Type B pancreatic cell (in vitro differentiated cells): Measurements from ENCODE around the gene DBX1. TPM values are rescaled to one million over a fixed set of nuclear protein-coding genes. Genes with fewer than 3 reads are reported as not detected.

Source experiments
- DNase-seq: peaks from one replicate; pipeline ENCODE4 v3.0.0; 2021; ENCODE audit warnings: mixed read lengths; ENCODE audit not compliant: unreplicated experiment; ENCODE audit errors: extremely low spot score
- H3K27ac Mint-ChIP-seq: 2 replicates; pipeline ENCODE4 v1.8.0; 2021; ENCODE audit warnings: mild to moderate bottlenecking, mixed read lengths
- H3K27me3 Mint-ChIP-seq: 2 replicates; pipeline ENCODE4 v1.8.0; 2021; ENCODE audit warnings: mixed read lengths
- H3K36me3 Mint-ChIP-seq: 2 replicates; pipeline ENCODE4 v1.8.0; 2021; ENCODE audit warnings: mixed read lengths
- H3K4me1 Mint-ChIP-seq: one replicate; pipeline ENCODE4 v1.8.0; 2021; ENCODE audit warnings: mixed read lengths; ENCODE audit not compliant: unreplicated experiment
- H3K4me3 Mint-ChIP-seq: 2 replicates; pipeline ENCODE4 v1.8.0; 2021; ENCODE audit warnings: mild to moderate bottlenecking, mixed read lengths
- H3K9me3 Mint-ChIP-seq: 2 replicates; pipeline ENCODE4 v1.8.0; 2021; ENCODE audit warnings: mixed read lengths
- long read RNA-seq: library from polyadenylated mRNA; unstranded; transcript quantifications from one replicate; pipeline ENCODE4 v2.0.0, GENCODE V29; 2020
- total RNA-seq: library from RNA; stranded (reverse); gene quantifications from 2 replicates; pipeline ENCODE4 v1.2.1, GENCODE V29; 2021; ENCODE audit warnings: low replicate concordance
- TF ChIP-seq, protein P1 (sequence below): fragments of 200-600 bp; sonication (generic); conservative IDR thresholded peaks from 2 replicates; pipeline ENCODE4 v1.5.0; 2021; ENCODE audit warnings: antibody characterized with exemption, mild to moderate bottlenecking

Gene DBX1, protein sequence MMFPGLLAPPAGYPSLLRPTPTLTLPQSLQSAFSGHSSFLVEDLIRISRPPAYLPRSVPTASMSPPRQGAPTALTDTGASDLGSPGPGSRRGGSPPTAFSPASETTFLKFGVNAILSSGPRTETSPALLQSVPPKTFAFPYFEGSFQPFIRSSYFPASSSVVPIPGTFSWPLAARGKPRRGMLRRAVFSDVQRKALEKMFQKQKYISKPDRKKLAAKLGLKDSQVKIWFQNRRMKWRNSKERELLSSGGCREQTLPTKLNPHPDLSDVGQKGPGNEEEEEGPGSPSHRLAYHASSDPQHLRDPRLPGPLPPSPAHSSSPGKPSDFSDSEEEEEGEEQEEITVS
- total RNA-seq: 0.36 TPM in 1 of 2 replicates, not detected in the other
- long read RNA-seq: 0 reads

DNA sequence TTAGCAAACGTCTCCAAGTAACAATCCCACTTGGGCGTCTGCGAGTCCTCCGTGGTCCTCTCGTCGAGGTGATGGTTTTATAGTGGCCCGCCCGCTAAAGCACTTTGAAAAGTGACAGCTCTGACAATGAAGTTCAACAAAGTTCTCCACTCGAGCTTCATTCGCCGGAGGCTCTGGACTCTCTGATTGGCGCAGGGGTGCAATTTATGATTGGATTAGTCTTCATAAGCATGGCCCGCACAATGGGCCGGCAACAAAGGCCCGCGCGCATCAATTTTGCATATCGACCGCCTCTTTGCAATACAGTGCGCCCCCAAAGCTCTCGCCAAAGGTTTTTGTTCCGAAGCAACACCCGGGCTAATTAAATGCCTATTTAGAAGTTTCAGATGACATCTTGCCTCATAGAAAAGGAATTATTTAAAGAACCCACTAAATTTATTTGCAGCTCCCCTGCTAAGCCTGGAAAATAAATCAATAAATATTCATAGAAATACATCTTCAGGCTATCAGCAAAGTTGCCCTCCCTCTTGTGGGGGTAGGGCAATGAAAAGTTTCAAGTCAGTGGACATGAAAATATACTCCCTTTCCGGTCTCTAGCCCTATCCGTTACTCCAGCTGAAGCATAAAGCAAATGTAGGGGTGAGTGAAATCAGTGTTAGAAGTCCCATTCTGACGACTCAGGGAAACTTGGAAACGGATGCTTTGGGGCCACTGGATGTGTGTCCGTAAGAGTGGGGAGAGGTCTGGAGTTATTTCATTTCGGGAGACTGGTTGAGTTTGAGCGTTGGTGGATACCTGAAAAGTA, at the start of gene DBX1:
DBX1 (minus strand) TSS at position 51 of the 805 bp plus-strand sequence. CDS start 151 bp downstream, outside the sequence.
- TF ChIP-seq, protein P1, sequence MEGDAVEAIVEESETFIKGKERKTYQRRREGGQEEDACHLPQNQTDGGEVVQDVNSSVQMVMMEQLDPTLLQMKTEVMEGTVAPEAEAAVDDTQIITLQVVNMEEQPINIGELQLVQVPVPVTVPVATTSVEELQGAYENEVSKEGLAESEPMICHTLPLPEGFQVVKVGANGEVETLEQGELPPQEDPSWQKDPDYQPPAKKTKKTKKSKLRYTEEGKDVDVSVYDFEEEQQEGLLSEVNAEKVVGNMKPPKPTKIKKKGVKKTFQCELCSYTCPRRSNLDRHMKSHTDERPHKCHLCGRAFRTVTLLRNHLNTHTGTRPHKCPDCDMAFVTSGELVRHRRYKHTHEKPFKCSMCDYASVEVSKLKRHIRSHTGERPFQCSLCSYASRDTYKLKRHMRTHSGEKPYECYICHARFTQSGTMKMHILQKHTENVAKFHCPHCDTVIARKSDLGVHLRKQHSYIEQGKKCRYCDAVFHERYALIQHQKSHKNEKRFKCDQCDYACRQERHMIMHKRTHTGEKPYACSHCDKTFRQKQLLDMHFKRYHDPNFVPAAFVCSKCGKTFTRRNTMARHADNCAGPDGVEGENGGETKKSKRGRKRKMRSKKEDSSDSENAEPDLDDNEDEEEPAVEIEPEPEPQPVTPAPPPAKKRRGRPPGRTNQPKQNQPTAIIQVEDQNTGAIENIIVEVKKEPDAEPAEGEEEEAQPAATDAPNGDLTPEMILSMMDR: no peak
- Mint-ChIP-seq H3K36me3 (no peaks in the 10 kb centered on the region), H3K4me3 (no peak within 1 kb of the TSS), H3K4me1 (peaks cover 25% of the 10 kb centered on the region), H3K9me3 (peaks cover 4% of the 10 kb centered on the region), H3K27ac (no peak within 1 kb of the TSS), H3K27me3 (peaks cover 95% of the 10 kb centered on the region)
- DNase-seq: no peak

DNA sequence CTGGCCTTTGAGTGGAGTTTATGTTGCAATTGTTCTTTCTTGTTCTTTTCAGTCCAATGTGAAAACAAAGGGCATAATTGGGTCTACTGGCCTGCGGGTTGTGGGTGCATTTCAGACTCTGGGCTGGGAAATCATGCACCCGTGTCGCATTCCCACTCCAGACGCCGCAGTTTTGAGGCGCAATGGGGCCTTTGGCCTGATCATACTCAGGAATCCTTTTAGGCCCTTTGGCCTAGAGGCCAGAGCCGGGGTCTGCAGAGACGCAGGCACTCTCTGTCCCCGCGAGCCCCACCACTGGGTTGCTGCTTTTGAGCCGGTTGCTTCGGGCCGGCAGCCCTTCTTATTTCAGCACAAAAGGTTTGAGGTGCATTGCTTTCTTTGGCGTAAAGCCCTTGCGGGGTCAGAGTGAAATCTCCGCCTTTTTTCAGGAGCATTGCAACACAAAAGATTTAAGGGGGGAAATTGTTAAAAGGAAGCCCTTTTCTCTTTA, 48.4 kb upstream of the DBX1 start:
- H3K27ac Mint-ChIP-seq: no peak overlapping the region
- no peak for DNase-seq
- TF ChIP-seq, protein P1: no peak

GRCh38 chr11:20207781-20208621, 47.7 kb upstream of the DBX1 start:
- TF ChIP-seq, protein P1: no peak
- Mint-ChIP-seq H3K9me3 (no peaks in the 10 kb centered on the region), H3K4me3 (no peak overlapping the region), H3K4me1 (no peaks in the 10 kb centered on the region), H3K27me3 (peaks cover 70% of the 10 kb centered on the region), H3K36me3 (no peaks in the 10 kb centered on the region), H3K27ac (no peak overlapping the region)
- no peak for DNase-seq

More for the DNA sequence above, 48.4 kb upstream of the DBX1 start:
- Mint-ChIP-seq H3K4me3 (no peak overlapping the region), H3K4me1 (no peaks in the 10 kb centered on the region), H3K9me3 (no peaks in the 10 kb centered on the region), H3K27me3 (peaks cover 69% of the 10 kb centered on the region), H3K36me3 (no peaks in the 10 kb centered on the region)

DNA sequence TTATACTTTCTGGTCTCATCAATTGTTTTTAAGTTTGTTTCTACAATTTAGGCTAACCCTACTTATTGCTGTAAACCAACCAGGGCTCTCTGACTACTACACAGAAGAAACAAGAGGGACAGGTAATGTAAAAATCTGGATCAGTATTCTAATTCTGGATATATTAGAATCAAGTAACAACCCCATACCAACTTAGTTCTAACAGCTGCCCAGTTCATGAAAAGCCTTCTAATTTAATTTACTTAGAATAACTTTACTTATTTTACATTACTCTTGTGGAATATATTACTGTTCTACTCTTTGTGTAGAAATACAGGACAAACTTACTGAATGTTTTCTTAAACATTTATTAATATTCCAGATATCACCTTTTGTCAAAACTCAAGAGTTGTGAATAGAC, 45.5 kb upstream of the DBX1 start:
- H3K27me3 Mint-ChIP-seq: peaks cover 77% of the 10 kb centered on the region
- no peak overlapping the region for H3K4me3 Mint-ChIP-seq
- H3K36me3 Mint-ChIP-seq: no peaks in the 10 kb centered on the region
- DNase-seq: no peak
- no peaks in the 10 kb centered on the region for H3K4me1 Mint-ChIP-seq
- TF ChIP-seq, protein P1: no peak
- H3K9me3 Mint-ChIP-seq: no peaks in the 10 kb centered on the region
- no peak overlapping the region for H3K27ac Mint-ChIP-seq

DNA sequence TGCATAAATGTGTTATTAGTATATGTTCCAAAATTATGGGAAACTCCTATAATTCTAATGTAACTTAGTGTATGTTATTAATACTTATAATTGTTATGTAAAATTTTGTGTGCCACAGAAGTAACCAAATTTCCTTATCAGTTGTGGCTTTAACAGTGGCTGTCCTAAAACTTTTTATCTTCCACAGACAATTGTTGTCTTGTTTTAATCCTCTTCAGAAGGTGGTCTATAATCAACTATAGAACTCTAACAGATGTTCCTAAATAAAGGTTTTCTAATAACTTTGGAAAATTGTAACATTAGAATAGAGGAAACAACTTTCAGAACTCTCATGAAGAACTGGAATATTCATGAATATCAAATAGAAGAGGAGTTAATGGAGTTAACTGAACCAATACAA, 44.4 kb upstream of the DBX1 start:
- no peaks in the 10 kb centered on the region for H3K36me3 Mint-ChIP-seq
- H3K4me3 Mint-ChIP-seq: no peak overlapping the region
- no peak overlapping the region for H3K27ac Mint-ChIP-seq
- TF ChIP-seq, protein P1: no peak
- no peaks in the 10 kb centered on the region for H3K9me3 Mint-ChIP-seq
- peaks cover 74% of the 10 kb centered on the region for H3K27me3 Mint-ChIP-seq
- H3K4me1 Mint-ChIP-seq: no peaks in the 10 kb centered on the region
- DNase-seq: no peak
